Adrenal gland (tissue), 5 donors: ENCODE data around the gene DDX49.

Source experiments
- CTCF ChIP-seq, 6 experiments: fragments of 450-650 bp in 4 of 6; fragments of 200-600 bp in 2 of 6; sonication (generic) in 1 of 6; IDR thresholded peaks; 1 replicate in 5 of 6; 2 replicates in 1 of 6; pipeline versions ENCODE4 v1.5.1 to v1.8.0; 2016 to 2021; ENCODE audit warnings: antibody characterized with exemption in 6 of 6, mild to moderate bottlenecking in 2 of 6, moderate library complexity in 1 of 6
- POLR2A ChIP-seq, 2 donors: fragments of 450-650 bp; IDR thresholded peaks; one replicate each; pipeline ENCODE4 v1.6.1; 2017; ENCODE audit warnings: antibody characterized with exemption in 2 of 2, mild to moderate bottlenecking in 2 of 2, moderate library complexity in 1 of 2
- donor health status: DM: no; HTN: no; CAD: no.

GRCh38 chr19:18924684-18925213 lies 5.2 kb downstream of the DDX49 start:
- TF ChIP-seq CTCF (IDR thresholded peaks at IDR 0.05) = no peak
- no peak for TF ChIP-seq POLR2A (IDR thresholded peaks at IDR 0.05)
